NCI-H1694 (cell line): ENCODE results near the gene THUMPD1.
"Not testable (repeated sequence)": the region's sequence is repeated elsewhere in the genome, so short reads cannot be mapped to it uniquely, and the experiment has no call there.

Experiments
- DNase-seq: peaks from one replicate; lab custom pipeline; 2025; lab: John Stamatoyannopoulos, UW

Gene THUMPD1, protein sequence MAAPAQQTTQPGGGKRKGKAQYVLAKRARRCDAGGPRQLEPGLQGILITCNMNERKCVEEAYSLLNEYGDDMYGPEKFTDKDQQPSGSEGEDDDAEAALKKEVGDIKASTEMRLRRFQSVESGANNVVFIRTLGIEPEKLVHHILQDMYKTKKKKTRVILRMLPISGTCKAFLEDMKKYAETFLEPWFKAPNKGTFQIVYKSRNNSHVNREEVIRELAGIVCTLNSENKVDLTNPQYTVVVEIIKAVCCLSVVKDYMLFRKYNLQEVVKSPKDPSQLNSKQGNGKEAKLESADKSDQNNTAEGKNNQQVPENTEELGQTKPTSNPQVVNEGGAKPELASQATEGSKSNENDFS

DNA sequence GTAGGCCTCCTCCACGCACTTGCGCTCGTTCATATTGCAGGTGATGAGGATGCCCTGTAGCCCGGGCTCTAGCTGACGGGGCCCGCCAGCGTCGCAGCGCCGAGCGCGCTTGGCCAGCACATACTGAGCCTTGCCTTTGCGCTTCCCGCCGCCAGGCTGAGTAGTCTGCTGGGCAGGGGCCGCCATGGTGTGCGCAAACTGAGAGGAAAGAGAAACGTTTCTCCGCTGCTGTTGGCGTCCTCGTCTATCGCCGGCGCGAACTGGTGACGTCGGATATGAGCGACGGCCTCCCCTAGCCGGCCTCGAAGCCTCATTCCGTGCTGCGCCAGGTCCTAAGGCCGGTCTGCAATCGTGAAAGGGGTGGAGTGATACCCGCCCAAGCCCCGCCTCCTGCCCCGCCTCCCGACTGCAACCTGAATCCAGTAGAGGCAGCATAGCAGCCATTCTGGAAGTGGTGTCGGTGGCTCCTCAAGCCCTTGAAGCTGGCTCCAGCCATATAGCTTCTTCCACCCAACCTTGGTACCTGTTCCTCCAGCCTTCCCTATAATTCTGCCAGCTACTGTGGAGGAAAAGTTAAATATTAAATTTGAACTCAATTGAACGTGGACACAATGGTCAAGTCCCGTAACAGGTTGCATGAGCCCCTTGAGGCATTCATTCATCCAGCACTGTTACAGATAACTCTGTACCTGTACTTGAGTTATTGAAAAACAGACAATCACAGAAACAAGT lies at the start of gene THUMPD1:
Gene THUMPD1, minus strand, starts transcription at position 265 of the 732 bp plus-strand sequence. Its CDS starts 79 bp downstream, at position 186.
- DNase-seq = peak; percentile 80

GRCh38 chr16:20789130-20789529 lies 47.5 kb upstream of the THUMPD1 start:
- no peak for DNase-seq

DNA sequence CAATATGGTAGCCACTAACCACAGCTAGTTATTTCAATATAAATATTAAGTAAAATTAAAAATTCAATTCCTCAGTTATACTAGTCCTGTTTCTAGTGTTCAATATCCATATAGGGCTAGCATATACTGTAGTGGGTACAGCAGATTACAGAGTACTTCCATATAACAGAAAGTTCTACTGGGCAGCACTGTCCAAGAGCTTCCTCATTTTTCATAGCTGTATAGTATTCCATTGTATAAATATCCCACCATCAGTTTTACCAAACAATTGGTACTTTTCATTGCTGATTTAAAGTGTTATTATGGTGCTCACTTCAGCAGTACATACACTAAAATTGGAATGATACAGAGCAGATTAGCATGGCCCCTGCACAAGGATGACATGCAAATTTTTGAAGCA lies 42.6 kb upstream of the THUMPD1 start:
- no peak for DNase-seq

GRCh38 chr16:20782470-20782869 lies 40.9 kb upstream of the THUMPD1 start:
- DNase-seq = no peak

GRCh38 chr16:20781697-20782096 lies 40.1 kb upstream of the THUMPD1 start:
- no peak for DNase-seq

- DNase-seq = peak; percentile 13
These were observed 33.2 kb upstream of the THUMPD1 start for GRCh38 chr16:20774703-20775362.

- no peak for DNase-seq
These were observed 32.1 kb upstream of the THUMPD1 start for GRCh38 chr16:20773679-20774078.

DNA sequence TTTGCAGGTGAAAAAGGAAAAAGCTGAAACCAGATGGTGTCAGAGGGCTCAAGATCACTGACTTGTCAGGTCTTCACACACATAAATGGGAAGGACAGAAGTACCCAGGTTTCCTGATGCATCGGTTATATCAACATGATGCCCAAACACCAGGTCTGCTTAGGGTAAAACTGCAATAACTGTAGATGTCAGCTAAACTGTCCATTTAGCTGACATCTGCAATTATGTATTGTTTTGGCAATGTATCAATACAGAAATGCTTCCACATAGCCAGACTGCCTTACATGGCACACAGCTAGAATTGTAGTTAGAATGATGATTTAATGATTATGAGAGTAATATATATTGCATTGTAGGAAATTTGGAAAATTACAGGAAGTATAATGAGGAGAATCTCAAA lies 27.2 kb upstream of the THUMPD1 start:
- DNase-seq = no peak

GRCh38 chr16:20768121-20768520 lies 26.5 kb upstream of the THUMPD1 start:
- DNase-seq = no peak

DNA sequence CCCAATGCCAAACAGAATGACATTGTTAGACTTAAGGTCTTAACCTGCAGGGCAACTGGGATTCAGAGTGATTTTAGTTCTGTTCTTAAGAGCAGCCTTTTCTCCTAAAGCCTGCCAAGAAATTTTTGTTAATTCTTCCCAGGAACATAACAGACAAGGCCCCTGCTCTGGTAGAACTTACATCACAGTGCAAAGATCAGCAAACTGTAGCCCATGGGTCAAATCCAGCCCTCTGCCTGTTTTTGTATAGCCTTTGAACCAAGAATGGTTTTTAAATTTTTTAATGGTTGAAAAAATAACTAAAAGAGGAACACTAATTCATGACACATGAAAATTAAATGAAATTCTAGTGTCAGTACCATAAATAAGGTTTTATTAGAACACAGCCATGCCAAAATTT lies 26.0 kb upstream of the THUMPD1 start:
- no peak for DNase-seq

DNA sequence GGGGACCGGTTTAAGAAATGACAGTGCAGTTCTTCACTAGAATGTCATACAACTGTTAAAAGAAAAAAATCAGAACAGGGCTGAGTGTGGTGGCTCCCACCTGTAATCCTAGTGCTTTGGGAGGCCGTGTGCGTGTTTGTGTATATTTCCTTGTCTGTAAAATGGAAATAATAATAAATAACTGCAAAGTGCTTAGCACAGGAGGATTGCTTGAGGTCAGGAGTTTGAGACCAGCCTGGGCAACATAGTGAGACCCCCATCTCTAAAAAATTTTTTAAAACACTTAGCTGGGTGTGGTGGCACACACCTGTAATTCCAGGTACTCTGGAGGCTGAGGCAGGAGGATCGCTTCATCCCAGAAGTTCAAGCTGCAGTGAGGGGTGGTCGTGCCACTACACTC lies 24.7 kb upstream of the THUMPD1 start:
- DNase-seq = no peak

- no peak for DNase-seq
These were observed 24.1 kb upstream of the THUMPD1 start for GRCh38 chr16:20765732-20766131.

GRCh38 chr16:20764448-20764847 lies 22.8 kb upstream of the THUMPD1 start:
- not testable (repeated sequence) for DNase-seq

- no peak for DNase-seq
These were observed 22.0 kb upstream of the THUMPD1 start, which contains the start of gene ACSM3 for GRCh38 chr16:20763461-20764232. ACSM3 (plus strand) TSS chr16:20764014; CDS start chr16:20770035, 6,021 bp downstream.

GRCh38 chr16:20762404-20763123 lies 20.9 kb upstream of the THUMPD1 start:
- DNase-seq = no peak

DNA sequence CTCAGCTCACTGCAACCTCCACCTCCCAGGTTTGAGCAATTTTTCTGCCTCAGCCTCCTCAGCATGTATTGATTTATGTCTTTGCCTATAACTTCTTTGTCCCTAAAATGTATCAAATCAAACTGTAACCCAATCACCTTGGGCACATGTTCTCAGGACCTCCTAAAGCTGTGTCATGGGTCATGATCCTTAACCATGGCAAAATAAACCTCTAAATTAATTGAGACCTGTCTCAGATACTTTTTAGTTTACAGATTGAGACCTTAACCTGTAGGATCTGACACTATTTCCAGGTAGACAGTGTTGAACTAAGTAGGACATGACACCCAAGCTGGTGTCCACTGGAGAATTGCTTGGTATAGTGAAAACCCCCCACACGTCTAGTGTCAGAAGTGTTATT lies 19.6 kb upstream of the THUMPD1 start:
- DNase-seq = no peak

GRCh38 chr16:20760346-20760745 lies 18.7 kb upstream of the THUMPD1 start:
- no peak for DNase-seq

DNA sequence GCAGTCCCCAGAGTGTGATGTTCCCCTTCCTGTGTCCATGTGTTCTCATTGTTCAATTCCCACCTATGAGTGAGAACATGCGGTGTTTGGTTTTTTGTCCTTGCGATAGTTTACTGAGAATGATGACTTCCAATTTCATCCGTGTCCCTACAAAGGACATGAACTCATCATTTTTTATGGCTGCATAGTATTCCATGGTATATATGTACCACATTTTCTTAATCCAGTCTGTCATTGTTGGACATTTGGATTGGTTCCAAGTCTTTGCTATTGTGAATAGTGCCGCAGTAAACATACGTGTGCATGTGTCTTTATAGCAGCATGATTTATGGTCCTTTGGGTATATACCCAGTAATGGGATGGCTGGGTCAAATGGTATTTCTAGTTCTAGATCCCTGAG lies 14.2 kb upstream of the THUMPD1 start:
- DNase-seq = not testable (repeated sequence)

DNA sequence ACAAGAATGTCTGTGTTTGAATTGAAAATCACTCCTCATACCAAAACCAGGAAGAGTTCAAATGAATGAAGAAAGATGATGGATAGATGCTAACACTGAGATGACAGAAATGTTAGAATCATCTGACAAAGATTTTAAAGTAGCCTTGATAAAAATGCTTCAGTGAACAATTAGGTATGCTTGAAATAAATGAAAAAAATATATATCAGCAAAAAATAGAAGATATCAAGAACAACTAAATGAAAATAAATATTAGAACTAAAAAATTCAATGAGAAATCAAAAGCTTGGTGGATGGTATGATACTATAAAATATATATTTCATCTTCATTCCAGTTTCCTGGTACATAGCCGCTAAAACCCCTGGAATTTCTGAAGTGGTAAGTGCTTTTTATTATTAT lies 13.6 kb upstream of the THUMPD1 start:
- no peak for DNase-seq

GRCh38 chr16:20753727-20754126 lies 12.1 kb upstream of the THUMPD1 start:
- no peak for DNase-seq

DNA sequence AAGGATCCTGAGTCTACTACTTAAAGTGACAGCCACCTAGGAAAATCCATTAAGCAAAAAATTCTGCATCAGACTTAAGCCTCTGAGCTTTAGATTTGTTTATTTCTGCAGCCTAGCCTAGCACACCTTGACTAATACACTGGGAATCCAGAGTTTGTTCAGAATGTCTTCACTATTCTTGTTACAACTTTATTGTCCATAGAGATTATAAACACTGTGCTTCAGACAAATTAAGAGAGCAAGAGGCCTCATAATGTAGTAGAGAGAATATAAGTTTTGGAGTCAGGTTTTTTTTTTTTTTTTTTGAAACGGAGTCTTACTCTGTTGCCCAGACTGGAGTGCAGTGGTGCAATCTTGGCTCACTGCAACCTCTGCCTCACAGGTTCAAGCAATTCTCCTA lies 8.9 kb upstream of the THUMPD1 start:
- DNase-seq = no peak
